Neutrophil (primary cell): Measurements from ENCODE around the gene BABAM2.

ENCODE experiments used
- H3K27ac ChIP-seq: fragments of 200-600 bp; sonication (generic); 2 replicates; pipeline ENCODE4 v1.5.1; 2016; ENCODE audit warnings: mild to moderate bottlenecking, moderate library complexity
- H3K27me3 ChIP-seq: fragments of 200-600 bp; sonication (generic); 2 replicates; pipeline ENCODE4 v1.6.0; 2016; ENCODE audit warnings: mild to moderate bottlenecking
- H3K36me3 ChIP-seq: fragments of 200-600 bp; sonication (generic); 2 replicates; pipeline ENCODE4 v1.5.1; 2017
- H3K4me1 ChIP-seq, 2 experiments: fragments of 200-600 bp in 1 of 2; sonication (generic) in 1 of 2; 1 replicate in 1 of 2; 2 replicates in 1 of 2; pipeline versions ENCODE4 v1.5.1 to v1.6.1; 2013 to 2016; ENCODE audit warnings: low read depth in 1 of 2, low read length in 1 of 2, mild to moderate bottlenecking in 1 of 2, moderate library complexity in 1 of 2; ENCODE audit not compliant: control insufficient read depth in 1 of 2, insufficient read depth in 1 of 2
- H3K4me3 ChIP-seq, 2 experiments: fragments of 200-600 bp in 1 of 2; sonication (generic) in 1 of 2; 1 replicate in 1 of 2; 2 replicates in 1 of 2; pipeline ENCODE4 v1.5.1; 2013 to 2016; ENCODE audit warnings: low read depth in 1 of 2, low read length in 1 of 2, mild to moderate bottlenecking in 1 of 2, moderate library complexity in 1 of 2
- H3K9me3 ChIP-seq: fragments of 200-600 bp; sonication (generic); 2 replicates; pipeline ENCODE4 v1.5.1; 2016
- CTCF ChIP-seq: fragments of 200-600 bp; sonication (generic); IDR thresholded peaks from 2 replicates; pipeline ENCODE4 v1.5.1; 2016; ENCODE audit warnings: antibody characterized with exemption

BABAM2 gene

DNA sequence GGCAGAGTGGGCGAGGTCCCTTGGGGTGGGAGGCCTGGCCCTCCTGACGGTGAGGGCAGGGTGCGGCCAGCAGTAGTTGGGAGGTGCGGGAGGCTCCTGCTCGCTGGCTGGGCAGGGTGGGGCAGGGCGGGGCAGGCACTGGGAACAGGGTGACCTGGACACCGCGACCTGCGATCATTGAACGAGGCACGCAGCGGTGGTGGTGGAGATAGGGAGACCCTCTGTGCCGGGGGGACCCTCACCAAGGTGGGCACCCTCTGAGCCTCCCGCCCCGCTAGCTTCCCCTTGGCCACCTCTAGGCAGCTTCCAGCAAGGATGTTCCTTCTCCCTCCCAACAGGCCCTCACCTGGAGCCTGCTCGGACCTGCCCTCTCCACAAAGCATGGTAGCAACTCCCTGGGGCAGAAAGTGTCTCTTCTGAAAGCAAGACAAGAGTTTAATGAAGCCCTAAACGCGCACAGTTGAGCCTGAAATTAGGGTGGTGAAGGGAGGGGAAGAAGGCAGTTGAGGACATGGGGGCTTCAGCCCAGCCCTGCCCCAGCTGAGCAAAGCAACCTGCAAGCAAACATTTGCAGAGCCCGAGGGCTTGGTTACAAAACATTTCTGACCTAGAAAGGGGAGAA lies 486.8 kb downstream of the BABAM2 start:
- peak overlapping the region; percentile 78 for H3K27ac ChIP-seq
- peaks cover 45 to 48% of the 10 kb centered on the region in 2 experiments for H3K4me1 ChIP-seq
- H3K27me3 ChIP-seq = peaks cover 24% of the 10 kb centered on the region
- H3K9me3 ChIP-seq = no peaks in the 10 kb centered on the region
- H3K4me3 ChIP-seq = no peak overlapping the region
- no peak for TF ChIP-seq CTCF
- H3K36me3 ChIP-seq = no peaks in the 10 kb centered on the region

DNA sequence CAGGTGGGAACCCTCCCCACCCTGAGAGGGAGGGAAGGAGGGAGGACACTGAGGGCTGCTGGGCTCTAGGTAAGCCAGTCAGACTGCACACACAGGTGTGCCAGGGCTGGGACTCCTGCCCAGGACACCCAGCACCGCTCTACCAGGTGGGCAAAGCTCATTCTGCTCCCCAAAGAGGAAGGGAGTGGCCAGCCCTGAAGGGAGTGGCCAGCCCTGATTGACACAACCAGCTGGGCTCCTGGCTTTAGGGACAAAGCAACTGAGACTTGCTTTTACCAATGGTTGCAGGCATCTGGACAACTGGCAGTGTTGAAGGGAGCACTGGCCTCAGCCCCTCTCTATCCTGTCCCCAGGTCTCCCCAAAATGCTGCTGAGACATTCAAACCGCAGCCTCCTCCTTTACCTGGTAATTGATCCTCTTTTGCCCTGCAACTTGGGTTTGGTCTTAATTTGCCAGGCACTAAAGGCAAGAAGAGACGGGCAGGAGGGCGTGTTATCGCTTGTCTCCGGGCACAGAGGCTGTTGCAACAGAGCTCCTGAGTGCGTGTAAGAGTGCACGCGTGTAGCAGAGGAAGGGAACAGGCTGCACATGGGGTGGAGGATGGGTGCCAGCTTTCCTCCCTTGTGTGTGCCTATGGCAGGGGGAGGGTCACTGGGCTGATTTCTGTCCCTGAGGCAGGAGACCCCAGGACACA lies 487.6 kb downstream of the BABAM2 start:
- peak overlapping the region; percentile 78 for H3K27ac ChIP-seq
- TF ChIP-seq CTCF = no peak
- H3K36me3 ChIP-seq = no peaks in the 10 kb centered on the region
- H3K9me3 ChIP-seq = no peaks in the 10 kb centered on the region
- peak overlapping the region; percentile 37 to 38 for H3K4me3 ChIP-seq
- peaks cover 45 to 48% of the 10 kb centered on the region in 2 experiments for H3K4me1 ChIP-seq
- peaks cover 16% of the 10 kb centered on the region for H3K27me3 ChIP-seq

- H3K9me3 ChIP-seq = no peaks in the 10 kb centered on the region
- no peaks in the 10 kb centered on the region for H3K36me3 ChIP-seq
- H3K4me3 ChIP-seq = peak overlapping the region; percentile 37 to 38
- H3K27ac ChIP-seq = peak overlapping the region; percentile 78
- peaks cover 9% of the 10 kb centered on the region for H3K27me3 ChIP-seq
- peaks cover 45 to 48% of the 10 kb centered on the region in 2 experiments for H3K4me1 ChIP-seq
- no peak for TF ChIP-seq CTCF
Measured at GRCh38 chr2:28378679-28379584, 488.4 kb downstream of the BABAM2 start.

GRCh38 chr2:28380219-28380618 lies 489.7 kb downstream of the BABAM2 start:
- Histone ChIP-seq H3K36me3 (no peaks in the 10 kb centered on the region), H3K4me1 (peaks cover 45 to 48% of the 10 kb centered on the region in 2 experiments), H3K9me3 (no peaks in the 10 kb centered on the region), H3K27me3 (no peaks in the 10 kb centered on the region), H3K4me3 (no peak overlapping the region), H3K27ac (no peak overlapping the region)
- TF ChIP-seq CTCF = no peak

DNA sequence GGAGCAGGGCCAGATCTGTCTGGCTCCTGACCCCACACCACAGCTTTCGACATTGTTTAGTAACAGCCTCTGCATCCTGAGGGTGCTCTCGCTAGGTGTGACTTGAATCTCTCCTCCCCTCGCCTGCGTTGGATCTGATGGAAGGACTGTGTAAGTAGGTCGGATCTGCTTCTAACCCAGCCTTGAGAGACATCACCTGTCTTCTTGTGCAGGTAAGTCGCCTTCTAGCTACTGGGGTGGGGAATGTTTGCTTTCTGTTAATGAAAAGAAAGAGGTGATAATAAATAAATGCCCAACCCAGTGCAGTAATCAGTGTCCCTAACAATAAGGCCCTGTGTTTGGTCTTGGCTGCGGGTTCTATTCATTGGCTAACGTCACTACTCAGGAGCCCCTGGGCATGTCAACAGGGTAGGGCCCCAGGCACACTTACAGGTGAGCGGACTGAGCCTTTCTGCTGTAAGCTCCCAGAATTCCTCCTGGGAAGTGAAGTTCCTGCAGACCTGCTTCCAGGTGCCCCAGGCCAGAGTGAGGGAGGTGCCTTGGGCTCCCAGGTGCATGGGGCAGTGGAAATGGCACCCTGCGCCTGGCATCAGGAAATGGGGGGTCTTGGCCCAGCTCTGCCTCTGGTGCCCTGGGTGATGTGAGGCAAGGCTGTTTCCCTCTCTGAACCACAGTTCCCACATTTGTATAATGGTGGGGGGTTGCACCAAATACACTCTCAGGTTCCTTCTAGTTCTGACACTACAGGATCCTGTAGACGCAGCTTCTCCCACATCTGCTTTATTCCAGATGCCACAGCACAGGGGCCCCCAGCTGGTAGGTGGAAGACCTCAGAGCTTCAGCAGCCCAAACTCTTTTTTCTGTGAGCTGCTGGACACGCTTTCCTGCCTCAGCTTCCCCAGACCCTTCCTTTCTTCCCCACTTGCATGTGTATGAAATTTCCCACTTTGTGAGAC lies 491.0 kb downstream of the BABAM2 start:
- TF ChIP-seq CTCF = no peak

More for the DNA sequence above, 491.0 kb downstream of the BABAM2 start:
- Histone ChIP-seq H3K4me3 (no peak overlapping the region), H3K27me3 (no peaks in the 10 kb centered on the region), H3K9me3 (no peaks in the 10 kb centered on the region), H3K4me1 (peaks cover 45 to 48% of the 10 kb centered on the region in 2 experiments), H3K27ac (no peak overlapping the region), H3K36me3 (no peaks in the 10 kb centered on the region)
